TTC549 (cell line): Measurements from ENCODE around the gene GRK1.
"Not testable (repeated sequence)": the region's sequence is repeated elsewhere in the genome, so short reads cannot be mapped to it uniquely, and the experiment has no call there.

Source experiments
- FAIRE-seq: peaks from 2 replicates; lab custom pipeline; 2012; peaks lifted over from hg19 to GRCh38; lab: Jason Lieb, UNC

GRK1 gene

GRCh38 chr13:113665597-113666328, 1.3 kb upstream of the GRK1 start:
- FAIRE-seq: no peak

- no peak for FAIRE-seq
Observed at GRCh38 chr13:113666329-113666670, 719 bp upstream of the GRK1 start.

GRCh38 chr13:113667771-113668490, 912 bp downstream of the GRK1 start:
- no peak for FAIRE-seq

- no peak for FAIRE-seq
Observed at GRCh38 chr13:113668491-113668971, 1.5 kb downstream of the GRK1 start.

DNA sequence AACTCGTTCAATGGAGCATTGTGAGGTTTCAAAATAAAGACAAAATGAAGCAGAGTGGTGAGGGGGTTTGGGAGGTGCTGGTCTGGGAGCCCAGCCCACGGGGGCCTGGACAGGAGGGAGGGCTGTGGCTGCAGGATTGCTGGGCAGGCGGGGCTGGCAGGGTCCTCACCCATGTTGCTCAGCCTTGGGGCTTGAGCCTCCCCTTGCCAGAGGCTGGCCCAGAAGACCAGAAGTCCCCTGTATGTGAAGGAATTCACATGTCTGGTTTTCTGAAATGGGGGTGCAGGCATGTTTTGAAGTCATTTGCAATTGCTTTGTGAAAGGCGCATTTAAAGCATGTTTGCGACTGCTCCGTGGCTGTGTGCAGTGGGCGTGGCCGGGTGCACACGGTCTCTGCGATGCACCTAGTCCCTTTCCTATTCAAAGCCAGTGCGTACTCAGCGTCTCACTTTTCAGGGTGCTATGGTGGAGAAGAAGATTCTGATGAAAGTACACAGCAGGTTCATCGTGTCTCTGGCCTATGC, 2.3 kb downstream of the GRK1 start:
- FAIRE-seq: no peak

GRCh38 chr13:113669755-113670341, 2.8 kb downstream of the GRK1 start:
- FAIRE-seq: no peak

- FAIRE-seq: no peak
Observed at GRCh38 chr13:113670541-113670940, 3.5 kb downstream of the GRK1 start.

GRCh38 chr13:113671066-113672001, 4.3 kb downstream of the GRK1 start:
- no peak for FAIRE-seq

DNA sequence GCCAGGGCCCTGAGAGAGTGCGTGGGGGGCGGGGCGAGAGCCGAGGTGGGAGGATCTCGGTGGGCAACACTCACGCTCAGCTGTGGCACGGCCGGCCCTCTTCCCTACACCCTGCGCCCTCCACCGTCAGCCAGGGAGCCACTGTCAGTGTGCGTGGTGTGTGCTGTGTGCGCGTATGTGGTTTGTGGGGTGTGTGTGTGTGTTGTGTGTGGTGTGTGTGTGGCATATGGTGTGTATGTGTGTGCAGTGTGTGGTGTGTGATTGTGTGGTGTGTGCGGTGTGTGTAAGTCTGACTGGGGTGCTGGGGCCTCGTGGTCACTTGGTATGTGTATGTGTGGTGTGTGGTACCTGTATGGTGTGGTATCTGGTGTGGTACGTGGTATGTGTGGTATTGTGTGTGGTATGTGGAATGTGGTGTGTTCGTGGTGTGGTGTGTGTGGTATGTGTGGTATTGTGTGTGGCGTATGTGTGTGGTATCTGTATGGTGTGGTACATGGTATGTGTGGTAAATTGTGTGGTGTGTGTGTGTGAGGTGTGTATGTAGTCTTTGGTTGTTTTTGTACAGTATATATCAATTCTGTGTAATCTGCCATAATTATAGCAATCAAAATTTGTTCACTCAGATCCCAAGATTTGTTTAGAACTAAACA, 5.1 kb downstream of the GRK1 start:
- no peak for FAIRE-seq

GRCh38 chr13:113722921-113723320, 55.9 kb downstream of the GRK1 start:
- FAIRE-seq: no peak

- no peak for FAIRE-seq
Observed at GRCh38 chr13:113723410-113724015, 56.5 kb downstream of the GRK1 start.

GRCh38 chr13:113724016-113724758, 57.2 kb downstream of the GRK1 start:
- FAIRE-seq: no peak

GRCh38 chr13:113724780-113725315, 57.8 kb downstream of the GRK1 start:
- no peak for FAIRE-seq

DNA sequence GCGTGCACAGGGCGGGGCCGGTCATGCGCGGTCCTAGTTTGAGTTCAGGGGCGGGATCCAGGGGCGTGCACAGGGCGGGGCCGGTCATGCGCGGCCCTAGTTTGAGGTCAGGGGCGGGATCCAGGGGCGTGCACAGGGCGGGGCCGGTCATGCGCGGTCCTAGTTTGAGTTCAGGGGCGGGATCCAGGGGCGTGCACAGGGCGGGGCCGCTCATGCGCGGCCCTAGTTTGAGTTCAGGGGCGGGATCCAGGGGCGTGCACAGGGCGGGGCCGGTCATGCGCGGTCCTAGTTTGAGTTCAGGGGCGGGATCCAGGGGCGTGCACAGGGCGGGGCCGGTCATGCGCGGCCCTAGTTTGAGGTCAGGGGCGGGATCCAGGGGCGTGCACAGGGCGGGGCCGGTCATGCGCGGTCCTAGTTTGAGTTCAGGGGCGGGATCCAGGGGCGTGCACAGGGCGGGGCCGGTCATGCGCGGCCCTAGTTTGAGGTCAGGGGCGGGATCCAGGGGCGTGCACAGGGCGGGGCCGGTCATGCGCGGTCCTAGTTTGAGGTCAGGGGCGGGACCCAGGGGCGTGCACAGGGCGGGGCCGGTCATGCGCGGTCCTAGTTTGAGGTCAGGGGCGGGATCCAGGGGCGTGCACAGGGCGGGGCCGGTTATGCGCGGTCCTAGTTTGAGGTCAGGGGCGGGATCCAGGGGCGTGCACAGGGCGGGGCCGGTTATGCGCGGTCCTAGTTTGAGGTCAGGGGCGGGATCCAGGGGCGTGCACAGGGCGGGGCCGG, 58.5 kb downstream of the GRK1 start:
- FAIRE-seq: not testable (repeated sequence)

DNA sequence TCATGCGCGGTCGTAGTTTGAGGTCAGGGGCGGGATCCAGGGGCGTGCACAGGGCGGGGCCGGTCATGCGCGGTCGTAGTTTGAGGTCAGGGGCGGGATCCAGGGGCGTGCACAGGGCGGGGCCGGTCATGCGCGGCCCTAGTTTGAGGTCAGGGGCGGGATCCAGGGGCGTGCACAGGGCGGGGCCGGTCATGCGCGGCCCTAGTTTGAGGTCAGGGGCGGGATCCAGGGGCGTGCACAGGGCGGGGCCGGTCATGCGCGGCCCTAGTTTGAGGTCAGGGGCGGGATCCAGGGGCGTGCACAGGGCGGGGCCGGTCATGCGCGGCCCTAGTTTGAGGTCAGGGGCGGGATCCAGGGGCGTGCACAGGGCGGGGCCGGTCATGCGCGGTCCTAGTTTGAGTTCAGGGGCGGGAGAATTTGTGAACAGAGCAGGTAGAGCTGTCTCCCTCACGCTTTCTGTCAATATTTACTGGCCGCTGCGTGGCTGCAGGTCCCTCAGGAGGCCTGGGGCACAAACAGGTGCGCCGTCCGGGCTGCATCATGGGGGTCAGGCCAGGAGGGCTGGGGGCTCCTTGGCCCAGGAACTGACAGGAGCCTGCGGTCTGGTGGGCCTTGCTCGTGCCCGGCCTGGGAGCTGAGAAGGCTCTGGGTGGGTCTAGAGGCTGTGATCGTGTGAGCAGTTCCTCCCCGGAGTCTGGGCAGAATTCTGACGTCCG, 59.2 kb downstream of the GRK1 start:
- FAIRE-seq: not testable (repeated sequence)

- FAIRE-seq: no peak
Observed at GRCh38 chr13:113726961-113727411, 60.0 kb downstream of the GRK1 start.

DNA sequence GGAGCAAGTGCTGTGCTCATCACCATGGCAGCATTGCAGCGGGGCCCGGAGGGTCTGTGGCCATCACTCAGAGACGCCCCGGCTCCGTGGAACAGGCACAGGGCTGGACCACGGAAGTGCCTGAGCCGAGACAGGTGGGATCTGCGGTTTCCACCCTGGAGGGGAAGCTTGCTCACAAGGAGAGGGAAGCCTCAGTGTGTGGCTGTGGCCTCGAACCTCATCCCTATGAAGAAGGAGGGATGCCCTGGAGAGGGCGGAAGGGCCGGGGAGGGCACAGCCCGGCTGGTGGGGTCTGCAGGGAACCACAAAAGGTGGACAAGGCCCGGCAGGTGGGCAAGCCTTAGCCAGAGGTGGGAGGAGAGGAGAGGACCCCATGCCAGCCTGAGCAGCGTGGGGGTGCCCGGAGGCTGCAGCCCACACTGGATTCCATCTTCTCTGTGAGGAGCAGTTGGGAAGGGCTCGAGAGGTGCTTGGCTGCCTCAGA, 61.6 kb downstream of the GRK1 start:
- FAIRE-seq: no peak
